ENCODE results near the gene PWWP2B. TPM values are rescaled to one million over a fixed set of nuclear protein-coding genes. Genes with fewer than 3 reads are reported as not detected.

The PWWP2B gene
- total RNA-seq, 1 experiment from 2014 or later: 51.6 TPM

GRCh38 chr10:132449811-132450181 lies 52.8 kb downstream of the PWWP2B start:
- TF ChIP-seq CTCF (IDR thresholded peaks at IDR 0.05) (no peak), REST (IDR thresholded peaks at IDR 0.05; ENCODE audit: insufficient read depth in 1 of 2, low read depth in 2 of 2, low read length in 1 of 2) (no peak), POLR2AphosphoS5 (IDR thresholded peaks at IDR 0.05; ENCODE audit: low read depth, low read length) (no peak), SIN3A (IDR thresholded peaks at IDR 0.05; ENCODE audit: borderline replicate concordance, insufficient read depth, low read depth, low read length) (no peak), TCF7L2 (IDR thresholded peaks at IDR 0.05; ENCODE audit: low read depth, low read length) (no peak)
- intact Hi-C loops (cut with micrococcal nuclease; ENCODE audit: unreplicated experiment): loop anchor here (5.0 to 10.0 kb wide), 2 partner anchors 227 to 345 kb away; no protein-coding TSS in a partner anchor
- H3K4me1 ChIP-seq (ENCODE audit: control insufficient read depth, insufficient read depth, low read length): peaks cover 75% of the 10 kb centered on the region

GRCh38 chr10:132450466-132450824 lies 53.4 kb downstream of the PWWP2B start:
- POLR2A ChIA-PET: no interaction called here
- BruUV-seq (replicated peaks): no TSS peak
- no peak for DNase-seq (ENCODE audit: low read depth, low spot score)
- no peaks in the 10 kb centered on the region for H3K9me3 ChIP-seq (ENCODE audit: control insufficient read depth, insufficient read depth, low read depth, low read length)
- H3K27me3 ChIP-seq (ENCODE audit: control insufficient read depth, insufficient read depth, low read length): no peaks in the 10 kb centered on the region
- intact Hi-C loops (cut with micrococcal nuclease; ENCODE audit: unreplicated experiment) (loop anchor here (5.0 to 10.0 kb wide), 2 partner anchors 228 to 344 kb away; no protein-coding TSS in a partner anchor), in situ Hi-C loops (cut with HindIII; ENCODE audit: low pct_unique_long_range_greater_than_20kb, low sequenced_read_pairs) (no loop called here)
- no peak overlapping the region for H3K4me3 ChIP-seq (ENCODE audit: low read depth in 2 of 2, low read length in 2 of 2)
- no peak for ATAC-seq
- peak overlapping the region; percentile 61 for H3K27ac ChIP-seq (ENCODE audit: low read length)
- CTCF ChIA-PET: no interaction called here
- H3K4me1 ChIP-seq (ENCODE audit: control insufficient read depth, insufficient read depth, low read length): peaks cover 68% of the 10 kb centered on the region
- H3K36me3 ChIP-seq (ENCODE audit: control insufficient read depth, insufficient read depth, low read length): no peaks in the 10 kb centered on the region
- TF ChIP-seq CTCF (IDR thresholded peaks at IDR 0.05) (no peak), REST (IDR thresholded peaks at IDR 0.05; ENCODE audit: insufficient read depth in 1 of 2, low read depth in 2 of 2, low read length in 1 of 2) (no peak), SIN3A (IDR thresholded peaks at IDR 0.05; ENCODE audit: borderline replicate concordance, insufficient read depth, low read depth, low read length) (no peak), POLR2AphosphoS5 (IDR thresholded peaks at IDR 0.05; ENCODE audit: low read depth, low read length) (no peak), TCF7L2 (IDR thresholded peaks at IDR 0.05; ENCODE audit: low read depth, low read length) (no peak)

More at GRCh38 chr10:132449811-132450181, 52.8 kb downstream of the PWWP2B start:
- ChIA-PET POLR2A (no interaction called here), CTCF (no interaction called here)
- Histone ChIP-seq H3K4me3 (ENCODE audit: low read depth in 2 of 2, low read length in 2 of 2) (no peak overlapping the region), H3K36me3 (ENCODE audit: control insufficient read depth, insufficient read depth, low read length) (no peaks in the 10 kb centered on the region), H3K9me3 (ENCODE audit: control insufficient read depth, insufficient read depth, low read depth, low read length) (no peaks in the 10 kb centered on the region), H3K27ac (ENCODE audit: low read length) (peak overlapping the region; percentile 86), H3K27me3 (ENCODE audit: control insufficient read depth, insufficient read depth, low read length) (no peaks in the 10 kb centered on the region)
- BruUV-seq (replicated peaks): no TSS peak
- in situ Hi-C loops (cut with HindIII; ENCODE audit: low pct_unique_long_range_greater_than_20kb, low sequenced_read_pairs): no loop called here
- DNase-seq (ENCODE audit: low read depth, low spot score) (no peak), ATAC-seq (no peak)

All from Panc1 (cell line).